ENCODE results near the gene TMCO4.
A peak's percentile ranks its signal among the peaks of the same experiment; 100 is the strongest.
"Not testable (repeated sequence)": the region's sequence is repeated elsewhere in the genome, so short reads cannot be mapped to it uniquely, and the experiment has no call there.

The TMCO4 gene

DNA sequence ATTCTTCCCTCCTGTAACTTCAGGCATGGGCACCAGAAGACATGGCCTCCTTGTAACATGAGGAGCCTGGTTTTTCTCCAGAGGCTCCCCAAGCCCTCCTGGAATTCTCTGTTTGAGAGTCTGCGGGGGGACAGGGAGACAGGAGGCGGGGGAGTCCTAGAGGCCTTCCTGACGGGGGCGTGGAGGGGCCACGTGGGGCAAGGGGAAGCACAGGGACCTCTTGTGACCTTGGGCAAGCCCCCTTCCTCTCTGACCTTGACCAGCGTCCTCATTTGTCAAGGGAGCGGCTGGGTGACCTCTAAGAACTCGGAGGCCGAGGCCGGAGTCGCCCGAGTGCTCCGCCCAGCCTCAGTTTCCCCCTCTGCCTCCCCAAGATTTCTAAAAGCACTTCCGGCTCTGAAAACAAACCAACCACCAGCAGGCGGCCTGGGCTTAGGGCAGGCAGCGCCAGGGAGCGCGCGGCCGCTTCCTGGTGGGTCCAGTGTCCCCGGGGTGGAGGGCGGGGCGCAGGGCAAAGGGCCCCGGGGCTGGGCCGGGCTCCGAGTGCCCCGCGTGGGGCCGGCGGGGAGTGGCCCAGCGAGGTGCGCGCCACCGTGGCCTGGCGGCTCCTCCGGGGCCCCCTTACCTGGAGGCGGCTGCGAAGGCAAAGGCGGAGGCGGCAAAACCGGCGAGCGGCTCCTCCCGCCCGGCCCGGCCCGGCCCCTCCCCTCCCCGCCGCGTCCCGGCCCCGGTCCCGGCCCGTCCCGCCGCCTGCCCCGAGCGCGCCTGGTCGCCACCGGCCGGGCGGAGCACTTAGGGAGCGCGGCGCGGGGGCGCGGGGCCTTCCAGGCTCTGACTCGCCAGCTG, at the start of gene TMCO4:
Gene TMCO4 (minus strand): TSS at position 687 of the 846 bp plus-strand sequence. CDS start 19,158 bp downstream, outside the sequence.
- Histone ChIP-seq H2AFZ (ENCODE audit: low read depth, low read length) (peak within 1 kb of the TSS; percentile 79), H3K36me3 (replicated peaks; ENCODE audit: low read depth, low read length) (peaks cover 3% of the 10 kb centered on the region), H3K27ac (ENCODE audit: low read length) (peak within 1 kb of the TSS; percentile 42), H3K4me3 (ENCODE audit: low read length) (peak within 1 kb of the TSS; percentile 96), H3K79me2 (ENCODE audit: low read length) (no peaks in the 10 kb centered on the region; the same call in 1 of the 2 replicates), H3K27me3 (ENCODE audit: low read depth, low read length) (no peaks in the 10 kb centered on the region), H3K4me2 (ENCODE audit: low read length) (peak within 1 kb of the TSS; percentile 97), H4K20me1 (ENCODE audit: insufficient read depth, low read length) (no peaks in the 10 kb centered on the region), H3K4me1 (ENCODE audit: low read length) (peaks cover 11% of the 10 kb centered on the region), H3K9me3 (ENCODE audit: insufficient read depth, low read length) (no peaks in the 10 kb centered on the region), H3K9ac (ENCODE audit: low read length) (peak within 1 kb of the TSS; percentile 79)
- TF ChIP-seq, protein P1, sequence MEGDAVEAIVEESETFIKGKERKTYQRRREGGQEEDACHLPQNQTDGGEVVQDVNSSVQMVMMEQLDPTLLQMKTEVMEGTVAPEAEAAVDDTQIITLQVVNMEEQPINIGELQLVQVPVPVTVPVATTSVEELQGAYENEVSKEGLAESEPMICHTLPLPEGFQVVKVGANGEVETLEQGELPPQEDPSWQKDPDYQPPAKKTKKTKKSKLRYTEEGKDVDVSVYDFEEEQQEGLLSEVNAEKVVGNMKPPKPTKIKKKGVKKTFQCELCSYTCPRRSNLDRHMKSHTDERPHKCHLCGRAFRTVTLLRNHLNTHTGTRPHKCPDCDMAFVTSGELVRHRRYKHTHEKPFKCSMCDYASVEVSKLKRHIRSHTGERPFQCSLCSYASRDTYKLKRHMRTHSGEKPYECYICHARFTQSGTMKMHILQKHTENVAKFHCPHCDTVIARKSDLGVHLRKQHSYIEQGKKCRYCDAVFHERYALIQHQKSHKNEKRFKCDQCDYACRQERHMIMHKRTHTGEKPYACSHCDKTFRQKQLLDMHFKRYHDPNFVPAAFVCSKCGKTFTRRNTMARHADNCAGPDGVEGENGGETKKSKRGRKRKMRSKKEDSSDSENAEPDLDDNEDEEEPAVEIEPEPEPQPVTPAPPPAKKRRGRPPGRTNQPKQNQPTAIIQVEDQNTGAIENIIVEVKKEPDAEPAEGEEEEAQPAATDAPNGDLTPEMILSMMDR (IDR thresholded peaks at IDR 0.05; ENCODE audit: low read depth, low read length) = peak; percentile 17; the same call in 1 of the 2 replicates
- no peak for TF ChIP-seq EZH2phosphoT487 (IDR thresholded peaks at IDR 0.05; ENCODE audit: low read depth)

DNA sequence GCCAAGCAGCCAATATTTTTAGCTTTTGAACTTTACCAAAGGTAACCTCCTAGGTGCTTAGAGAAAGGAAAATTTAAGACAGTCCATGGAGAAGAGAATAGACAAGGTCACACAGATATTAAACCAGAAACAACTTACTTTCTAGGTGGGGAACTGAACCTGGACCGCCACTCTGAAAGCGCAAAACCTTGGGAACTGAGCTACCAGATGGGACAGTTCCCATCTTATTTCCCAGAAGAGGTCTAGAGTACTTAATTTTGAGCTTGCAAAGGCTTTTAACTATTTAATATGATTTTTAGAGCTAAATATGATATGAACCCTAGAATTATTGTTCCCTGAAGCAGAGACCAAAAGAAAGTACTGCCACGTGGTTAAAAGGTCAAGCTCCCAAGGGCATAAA, 49.6 kb upstream of the TMCO4 start:
- H3K79me2 ChIP-seq (ENCODE audit: low read length); H3K4me3 ChIP-seq (ENCODE audit: low read length); H3K4me2 ChIP-seq (ENCODE audit: low read length); H3K4me1 ChIP-seq (ENCODE audit: low read length); H3K9ac ChIP-seq (ENCODE audit: low read length); H4K20me1 ChIP-seq (ENCODE audit: insufficient read depth, low read length); H3K27ac ChIP-seq (ENCODE audit: low read length); H3K36me3 ChIP-seq (replicated peaks; ENCODE audit: low read depth, low read length); H3K9me3 ChIP-seq (ENCODE audit: insufficient read depth, low read length); H3K27me3 ChIP-seq (ENCODE audit: low read depth, low read length); H2AFZ ChIP-seq (ENCODE audit: low read depth, low read length): not testable (repeated sequence)

DNA sequence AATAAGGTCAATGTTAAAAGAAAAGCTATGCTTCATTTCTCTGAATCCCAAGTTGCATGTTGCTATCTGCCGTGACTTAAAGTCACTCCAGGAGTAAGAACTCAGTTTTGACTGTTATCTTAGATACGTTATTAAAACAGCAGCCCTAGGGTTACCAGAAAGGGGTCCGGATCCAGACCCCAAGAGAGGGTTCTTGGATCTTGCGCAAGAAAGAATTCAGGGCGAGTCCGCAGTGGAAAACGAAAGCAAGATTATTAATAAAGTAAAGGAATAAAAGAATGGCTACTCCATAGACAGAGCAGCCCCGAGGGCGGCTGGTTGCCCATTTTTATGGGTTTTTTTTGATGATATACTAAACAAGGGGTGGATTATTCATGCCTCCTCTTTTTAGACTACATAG, 47.6 kb upstream of the TMCO4 start:
- H3K36me3 ChIP-seq (replicated peaks; ENCODE audit: low read depth, low read length); H3K9me3 ChIP-seq (ENCODE audit: insufficient read depth, low read length); H2AFZ ChIP-seq (ENCODE audit: low read depth, low read length); H4K20me1 ChIP-seq (ENCODE audit: insufficient read depth, low read length); H3K79me2 ChIP-seq (ENCODE audit: low read length); H3K4me1 ChIP-seq (ENCODE audit: low read length); H3K27me3 ChIP-seq (ENCODE audit: low read depth, low read length); H3K4me2 ChIP-seq (ENCODE audit: low read length); H3K9ac ChIP-seq (ENCODE audit: low read length); H3K4me3 ChIP-seq (ENCODE audit: low read length); H3K27ac ChIP-seq (ENCODE audit: low read length): not testable (repeated sequence)

DNA sequence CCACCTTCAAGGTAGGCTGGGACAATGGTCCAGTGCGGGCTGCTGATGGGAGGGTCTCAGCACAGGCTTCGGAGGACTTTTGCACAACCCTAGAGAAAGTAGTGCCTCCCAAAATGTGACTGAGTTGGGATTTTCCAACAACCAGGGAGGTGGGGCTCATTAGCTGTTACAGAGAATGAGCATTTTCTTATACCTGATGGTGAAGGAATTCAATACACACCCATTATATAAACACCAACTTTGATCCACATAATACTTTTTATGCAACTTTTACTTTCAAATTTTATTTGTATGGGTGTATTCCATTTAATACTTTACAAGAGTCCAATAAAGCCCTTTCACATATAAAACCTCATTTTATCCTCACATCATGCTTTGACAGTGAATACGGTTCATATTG, 46.6 kb upstream of the TMCO4 start:
- no peaks in the 10 kb centered on the region for H4K20me1 ChIP-seq (ENCODE audit: insufficient read depth, low read length)
- H2AFZ ChIP-seq (ENCODE audit: low read depth, low read length) = no peak overlapping the region
- H3K36me3 ChIP-seq (replicated peaks; ENCODE audit: low read depth, low read length) = no peaks in the 10 kb centered on the region

DNA sequence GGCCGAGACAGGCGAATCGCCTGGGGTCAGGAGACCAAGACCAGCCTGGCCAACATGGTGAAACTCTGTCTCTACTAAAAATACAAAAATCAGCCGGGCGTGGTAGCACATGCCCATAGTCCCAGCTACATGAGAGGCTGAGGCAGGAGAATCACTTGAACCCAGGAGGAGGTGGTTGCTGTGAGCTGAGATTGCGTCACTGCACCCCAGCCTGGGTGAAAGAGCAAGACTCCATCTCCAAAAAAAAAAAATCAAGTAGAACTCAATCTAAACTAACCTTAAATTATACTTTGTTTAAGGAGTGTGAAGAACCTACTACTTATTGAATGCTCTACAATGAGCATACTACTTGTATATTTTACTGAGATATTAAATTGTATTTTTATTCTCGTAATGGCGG, 45.8 kb upstream of the TMCO4 start:
- Histone ChIP-seq H3K27ac (ENCODE audit: low read length) (no peak overlapping the region), H3K9me3 (ENCODE audit: insufficient read depth, low read length) (no peaks in the 10 kb centered on the region), H4K20me1 (ENCODE audit: insufficient read depth, low read length) (no peaks in the 10 kb centered on the region), H3K4me3 (ENCODE audit: low read length) (no peak overlapping the region), H3K27me3 (ENCODE audit: low read depth, low read length) (no peaks in the 10 kb centered on the region), H3K36me3 (replicated peaks; ENCODE audit: low read depth, low read length) (no peaks in the 10 kb centered on the region), H3K4me2 (ENCODE audit: low read length) (no peak overlapping the region), H3K79me2 (ENCODE audit: low read length) (no peaks in the 10 kb centered on the region), H3K9ac (ENCODE audit: low read length) (no peak overlapping the region), H3K4me1 (ENCODE audit: low read length) (no peaks in the 10 kb centered on the region), H2AFZ (ENCODE audit: low read depth, low read length) (no peak overlapping the region)
- TF ChIP-seq, protein P1 (IDR thresholded peaks at IDR 0.05; ENCODE audit: low read depth, low read length) = no peak
- TF ChIP-seq EZH2phosphoT487 (IDR thresholded peaks at IDR 0.05; ENCODE audit: low read depth) = no peak

More for the DNA sequence above, 46.6 kb upstream of the TMCO4 start:
- Histone ChIP-seq H3K4me1 (ENCODE audit: low read length) (no peaks in the 10 kb centered on the region), H3K27me3 (ENCODE audit: low read depth, low read length) (no peaks in the 10 kb centered on the region), H3K4me2 (ENCODE audit: low read length) (no peak overlapping the region), H3K9me3 (ENCODE audit: insufficient read depth, low read length) (no peaks in the 10 kb centered on the region), H3K27ac (ENCODE audit: low read length) (no peak overlapping the region), H3K4me3 (ENCODE audit: low read length) (no peak overlapping the region), H3K79me2 (ENCODE audit: low read length) (no peaks in the 10 kb centered on the region), H3K9ac (ENCODE audit: low read length) (no peak overlapping the region)
- TF ChIP-seq EZH2phosphoT487 (IDR thresholded peaks at IDR 0.05; ENCODE audit: low read depth) = no peak
- TF ChIP-seq, protein P1 (IDR thresholded peaks at IDR 0.05; ENCODE audit: low read depth, low read length) = no peak
